Esophagus muscularis mucosa (tissue), 4 donors: Measurements from ENCODE around the gene BCL11A.

ENCODE experiments used
- CTCF ChIP-seq, 3 experiments: fragments of 200-600 bp in 2 of 3; fragments of 450-650 bp in 1 of 3; sonication (generic) in 2 of 3; IDR thresholded peaks; one replicate each; pipeline ENCODE4 v1.5.1; 2017 to 2019; ENCODE audit warnings: antibody characterized with exemption in 3 of 3, mild to moderate bottlenecking in 2 of 3, moderate library complexity in 1 of 3
- EP300 ChIP-seq: sonication (generic); formaldehyde crosslinking; IDR thresholded peaks from one replicate; pipeline ENCODE4 v1.6.1; 2017; ENCODE audit warnings: antibody characterized with exemption
- POLR2A ChIP-seq: fragments of 450-650 bp; IDR thresholded peaks from one replicate; pipeline ENCODE4 v1.6.1; 2017; ENCODE audit warnings: antibody characterized with exemption, moderate library complexity, mild to moderate bottlenecking, low read depth

GRCh38 chr2:60549238-60549927 lies 4.1 kb downstream of the BCL11A start:
- TF ChIP-seq POLR2A (no peak), CTCF (IDR thresholded peaks at IDR 0.05) (no peak), EP300 (no peak)
